ENCODE data around the gene CR1L. TPM values are rescaled to one million over a fixed set of nuclear protein-coding genes. Genes with fewer than 3 reads are reported as not detected.

The CR1L gene
- total RNA-seq, 1 donor from 2014 or later = not detected

Other genes starting within 250 kb of the CR1L start
- not detected for gene CR2, start 190.8 kb upstream of the CR1L start, total RNA-seq
- 3.1 TPM for gene CR1, start 149.0 kb upstream of the CR1L start, total RNA-seq
- gene CD46, start 106.9 kb downstream of the CR1L start, total RNA-seq = 348 TPM